A204.1 (cell line): Measurements from ENCODE around the gene PRAF2.

Experiments used
- FAIRE-seq: peaks from 2 replicates; lab custom pipeline; 2012; peaks lifted over from hg19 to GRCh38; lab: Jason Lieb, UNC

Gene PRAF2

DNA sequence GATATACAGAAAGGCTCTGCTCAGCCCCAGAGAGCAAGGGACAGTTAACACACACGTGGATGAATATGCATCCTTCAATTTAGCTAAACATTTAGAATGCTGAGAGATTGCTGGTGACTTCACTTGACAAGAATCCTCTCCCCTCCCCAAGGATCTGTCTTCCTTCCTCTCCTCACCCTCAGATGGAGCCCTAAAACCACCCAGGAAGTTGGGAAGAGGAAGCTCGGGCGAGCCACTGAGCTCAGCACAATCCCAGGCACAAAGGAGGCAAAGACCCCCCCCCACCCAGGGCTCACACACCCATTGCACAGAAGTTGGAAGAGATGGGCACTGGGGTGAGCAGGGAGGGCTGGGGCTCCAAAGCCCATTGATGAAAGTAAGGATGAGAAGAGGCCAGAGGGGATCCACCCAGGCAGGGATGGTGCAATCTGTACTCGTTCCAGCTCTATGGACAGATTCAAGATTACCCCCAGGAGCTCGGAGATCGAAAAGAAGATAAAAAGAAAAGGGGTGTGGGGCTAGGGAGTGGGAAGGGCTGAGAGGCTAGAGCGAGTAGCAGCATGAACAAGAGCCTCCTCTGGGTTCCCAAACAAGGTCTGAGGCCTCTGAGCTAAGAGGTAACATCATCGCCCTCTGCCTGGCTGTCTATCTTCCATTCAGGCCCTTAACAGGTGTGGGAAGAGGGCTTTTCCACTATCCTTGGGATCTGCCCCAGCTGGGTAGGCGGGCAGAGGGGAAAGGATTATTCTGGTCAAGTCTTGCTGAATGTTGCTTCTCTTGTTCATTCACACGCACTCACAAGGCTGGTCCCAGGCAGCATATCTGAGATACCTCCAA is 31.8 kb downstream of the PRAF2 start:
- FAIRE-seq: no peak

- FAIRE-seq: no peak
Measured at GRCh38 chrX:49040376-49040955, 33.3 kb downstream of the PRAF2 start.

- no peak for FAIRE-seq
Measured at GRCh38 chrX:49039598-49040375, 34.0 kb downstream of the PRAF2 start.

DNA sequence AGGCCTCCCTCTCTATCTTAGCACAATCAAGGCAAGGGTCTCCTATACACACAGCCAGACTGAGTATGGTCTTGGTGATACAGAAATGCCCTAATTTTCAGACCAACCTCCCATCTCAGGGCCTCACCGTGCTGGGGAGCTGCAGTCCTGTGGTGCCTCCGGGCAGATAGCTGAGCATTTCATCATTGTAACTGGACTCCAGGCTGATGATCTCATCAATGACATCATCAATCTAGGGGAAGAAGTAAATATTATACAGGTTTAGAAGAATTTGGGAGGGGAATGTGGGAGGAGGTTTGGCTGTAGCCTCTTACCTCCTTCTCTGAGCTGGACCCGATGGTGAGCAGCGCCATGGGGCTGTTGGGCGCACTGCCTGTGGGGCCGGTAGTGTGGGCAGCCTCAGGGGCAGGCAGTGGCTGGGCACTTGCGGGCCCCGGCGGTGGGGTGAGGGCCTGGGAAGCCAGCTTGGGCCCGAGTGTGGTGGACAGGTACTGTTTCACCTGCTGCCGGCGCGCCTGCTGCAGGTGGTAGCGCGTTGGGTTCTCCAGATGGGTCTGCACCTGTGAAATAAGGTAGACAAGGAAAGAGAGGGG is 35.8 kb downstream of the PRAF2 start:
- no peak for FAIRE-seq

DNA sequence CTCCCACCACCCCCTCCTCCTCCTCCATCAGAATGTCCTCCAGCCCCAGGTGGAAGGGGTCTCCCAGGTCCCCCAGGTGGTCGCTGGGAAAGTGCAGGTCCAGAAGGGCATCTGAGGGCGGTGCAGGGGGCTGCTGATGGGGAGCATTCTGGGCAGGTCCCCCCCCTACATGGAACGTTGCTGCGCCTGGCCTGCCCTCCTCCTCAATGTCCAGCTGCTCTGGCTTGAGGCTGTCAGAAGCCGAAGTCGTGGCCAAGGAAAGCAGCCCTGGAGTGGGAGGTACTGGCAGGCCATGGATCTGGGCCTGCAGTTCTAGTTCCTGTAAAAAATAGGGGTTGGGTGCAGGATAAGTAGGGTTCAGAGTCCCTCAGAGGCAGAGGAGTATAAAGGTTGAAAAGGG is 43.5 kb downstream of the PRAF2 start:
- no peak for FAIRE-seq

- no peak for FAIRE-seq
Measured at GRCh38 chrX:49029876-49030275, 43.9 kb downstream of the PRAF2 start.
